ENCODE measurements around the gene RGS17.

RGS17 gene

DNA sequence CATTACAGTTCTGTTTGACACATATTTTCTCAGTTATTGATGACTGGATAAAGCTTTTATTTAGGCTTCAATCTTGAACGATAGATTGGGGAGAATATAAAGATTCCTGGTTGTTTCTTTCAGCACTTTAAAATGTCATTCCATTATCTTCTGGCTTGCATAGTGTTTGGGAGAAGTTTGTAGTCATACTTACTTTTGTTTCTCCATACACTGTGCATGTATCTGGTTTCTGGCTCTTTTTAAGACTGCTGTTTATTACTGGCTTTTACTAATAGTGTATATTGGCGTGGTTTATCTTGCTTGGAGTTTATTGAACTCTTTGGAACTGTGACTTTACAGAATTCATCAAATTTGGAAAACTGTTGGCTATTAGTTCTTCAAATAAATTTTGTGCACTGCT lies 49.2 kb downstream of the RGS17 start:
- DNase-seq, result no peak

DNA sequence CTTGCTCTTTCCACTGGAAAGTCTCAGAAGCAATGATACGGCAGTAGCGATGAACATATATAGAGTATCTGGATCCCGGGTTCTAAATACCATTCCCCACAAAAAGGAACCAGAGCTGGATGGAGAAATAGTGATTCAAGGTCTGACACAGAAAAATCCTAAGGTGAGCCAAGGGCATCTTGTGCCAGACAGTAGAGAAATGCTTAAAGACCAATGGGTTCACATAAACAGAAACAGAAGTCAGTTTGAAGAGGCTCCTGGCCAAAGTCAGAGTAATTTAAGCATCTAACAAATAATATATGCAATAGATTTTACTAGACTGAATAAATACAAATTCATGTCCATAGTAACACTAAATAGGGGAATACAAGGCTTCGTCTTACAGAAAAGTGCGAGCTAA lies 54.7 kb downstream of the RGS17 start:
- no peak for DNase-seq

DNA sequence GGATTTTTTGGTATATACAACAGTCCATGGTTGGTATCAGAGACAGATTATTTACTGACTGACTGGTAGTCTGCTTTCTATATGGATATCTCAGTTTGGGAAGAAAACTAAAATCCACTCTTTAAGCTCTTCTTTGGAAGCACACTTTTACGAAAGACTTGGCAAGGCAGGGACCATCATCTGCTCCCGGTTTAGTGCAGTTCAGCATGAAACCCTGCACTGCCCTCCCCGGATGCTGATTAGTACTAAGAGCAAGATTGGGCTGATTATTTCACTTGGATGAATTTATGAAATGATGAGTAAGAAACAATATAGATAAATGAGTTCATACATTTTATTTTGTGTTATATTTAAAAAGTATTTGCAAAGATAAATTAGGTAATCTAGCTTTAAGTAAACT lies 56.3 kb downstream of the RGS17 start:
- no peak for DNase-seq

DNA sequence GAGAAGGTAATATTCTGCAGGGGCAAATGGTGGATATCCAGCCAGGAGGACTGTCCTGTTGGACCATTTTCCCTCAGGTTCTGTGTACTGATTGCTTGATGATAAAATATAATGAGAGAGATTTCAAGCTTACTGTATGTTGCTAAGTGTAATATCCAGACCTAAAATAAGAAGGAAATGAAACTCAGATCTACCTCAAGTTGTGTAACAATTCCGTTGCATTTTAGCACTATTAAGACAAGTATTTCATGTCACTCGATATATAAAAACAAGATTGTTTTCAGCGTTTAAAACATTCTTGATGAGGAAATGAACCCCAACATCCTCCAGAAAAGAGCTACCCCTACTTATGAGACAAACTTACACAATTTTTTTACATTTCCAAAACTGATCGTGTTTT lies 57.2 kb downstream of the RGS17 start:
- DNase-seq, result no peak

DNA sequence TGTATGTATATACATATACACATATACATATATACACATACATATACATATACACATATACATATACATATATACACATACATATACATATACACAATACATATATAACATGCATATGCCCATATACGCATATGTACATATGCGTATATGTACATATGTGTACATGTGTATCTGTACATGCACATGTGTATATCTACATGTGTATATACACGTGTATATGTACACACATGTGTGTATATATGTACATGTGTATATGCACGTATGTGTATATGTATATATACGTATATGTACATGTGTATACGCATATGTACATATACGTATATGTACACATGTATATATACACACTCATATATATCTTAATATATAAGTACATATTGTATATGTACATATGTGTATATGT lies 60.3 kb downstream of the RGS17 start:
- no peak for DNase-seq

DNA sequence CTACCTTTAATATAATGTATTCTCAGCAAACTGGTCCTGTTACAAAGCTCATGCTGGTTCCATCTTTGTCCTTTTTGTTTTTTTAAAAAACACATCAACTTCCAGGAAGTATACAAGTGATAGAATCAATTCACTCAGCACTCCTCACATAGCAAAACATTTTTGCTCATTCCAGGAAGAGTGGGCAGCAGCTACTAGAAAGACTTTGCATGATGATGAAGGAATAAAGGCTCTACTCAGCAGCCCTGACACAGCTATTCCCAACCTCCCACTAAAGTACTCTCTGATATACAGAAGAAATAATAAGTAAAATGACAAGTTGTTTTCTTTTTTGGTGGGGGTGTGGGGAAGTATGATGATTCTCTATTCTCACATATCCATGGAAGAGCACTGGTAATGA lies 61.2 kb downstream of the RGS17 start:
- no peak for DNase-seq

DNA sequence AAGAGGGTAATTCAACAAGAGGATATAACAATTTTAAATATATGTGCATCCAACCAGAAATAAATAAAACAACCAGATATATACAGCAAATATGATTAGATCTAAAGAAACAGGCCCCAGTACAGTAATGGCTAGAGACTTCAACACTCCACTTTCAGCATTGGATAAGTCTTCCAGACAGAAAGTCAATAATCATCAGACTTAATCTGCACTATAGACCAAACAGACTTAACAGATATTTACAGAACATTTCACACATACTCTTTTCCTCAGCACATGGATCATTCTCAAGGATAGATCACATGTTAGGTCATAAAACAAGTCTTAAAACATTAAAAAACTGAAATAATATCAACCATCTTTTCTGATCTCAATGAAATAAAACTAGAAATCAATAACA lies 65.9 kb downstream of the RGS17 start:
- DNase-seq, result no peak

DNA sequence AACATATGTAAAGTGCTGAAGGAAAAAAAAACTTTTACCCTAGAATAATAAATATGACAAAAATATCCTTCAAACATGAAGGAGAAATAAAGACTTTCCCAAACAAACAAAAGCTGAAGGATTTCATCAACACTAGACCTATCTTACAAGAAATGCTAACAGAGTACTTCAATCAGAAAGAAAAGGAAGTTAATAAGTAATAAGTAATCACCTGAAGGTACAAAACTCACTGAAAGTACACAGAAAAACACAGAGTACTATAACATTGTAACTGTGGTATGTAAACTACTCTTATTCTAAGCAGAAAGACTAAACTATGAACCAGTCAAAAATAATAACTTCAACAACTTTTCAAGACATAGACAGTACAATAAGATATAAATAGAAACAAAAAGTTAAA lies 67.1 kb downstream of the RGS17 start:
- DNase-seq, result no peak

DNA sequence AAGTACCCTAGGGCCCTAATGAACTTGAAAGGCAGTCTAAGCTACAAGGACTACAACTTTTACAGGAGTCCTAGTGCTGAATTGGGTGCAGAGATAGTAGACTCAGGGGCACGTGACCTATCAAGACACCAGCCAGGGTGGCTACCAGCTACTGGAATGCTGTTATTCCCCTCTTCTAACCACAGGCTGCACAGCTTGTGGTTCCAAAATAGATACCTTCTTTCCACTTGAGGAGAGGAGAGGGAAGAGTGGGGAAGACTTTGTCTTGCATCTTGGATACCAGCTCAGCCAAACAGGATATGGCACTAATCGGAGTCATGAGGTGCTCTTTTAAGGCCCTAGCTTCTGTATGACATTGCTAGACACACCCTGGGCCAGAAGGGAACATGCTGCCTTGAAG lies 68.6 kb downstream of the RGS17 start:
- no peak for DNase-seq

DNA sequence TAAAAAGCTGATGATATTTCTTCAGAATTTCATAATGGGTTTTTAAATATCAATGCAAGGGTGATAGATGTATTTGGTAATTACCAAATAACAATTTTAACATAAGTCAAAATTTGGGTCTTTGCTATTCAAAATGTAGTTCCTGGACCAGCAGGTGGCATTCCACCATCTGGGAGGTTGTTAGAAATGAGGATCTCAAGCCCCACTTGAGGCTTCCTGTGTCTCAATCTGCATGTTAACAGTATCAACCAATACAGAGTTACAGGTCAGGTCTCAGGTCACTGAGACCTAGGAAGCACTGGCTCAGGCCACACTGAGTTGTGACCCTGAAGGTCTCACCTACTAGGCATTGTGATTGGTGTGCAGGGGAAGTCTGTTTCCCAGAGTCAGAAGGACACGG lies 71.3 kb downstream of the RGS17 start:
- DNase-seq, result no peak

DNA sequence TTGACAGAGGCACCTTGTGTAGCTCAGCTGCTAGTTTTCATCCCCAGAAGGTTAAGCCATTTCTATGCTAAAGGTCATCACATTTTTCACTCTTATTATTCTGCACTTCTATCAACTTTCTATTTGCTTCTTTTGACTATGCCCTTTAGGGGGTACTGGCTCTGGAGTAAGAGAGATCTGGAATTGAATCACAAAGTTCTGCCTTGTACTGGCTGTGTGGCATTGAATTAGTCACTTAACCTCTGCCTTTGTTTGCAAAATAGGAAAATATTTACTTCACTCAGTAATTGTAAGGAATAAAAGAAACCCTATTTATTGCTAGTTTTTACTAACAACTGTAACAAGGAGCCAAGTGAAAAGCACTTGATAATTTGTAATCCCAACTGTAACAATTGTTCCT lies 71.8 kb downstream of the RGS17 start:
- DNase-seq, result no peak

DNA sequence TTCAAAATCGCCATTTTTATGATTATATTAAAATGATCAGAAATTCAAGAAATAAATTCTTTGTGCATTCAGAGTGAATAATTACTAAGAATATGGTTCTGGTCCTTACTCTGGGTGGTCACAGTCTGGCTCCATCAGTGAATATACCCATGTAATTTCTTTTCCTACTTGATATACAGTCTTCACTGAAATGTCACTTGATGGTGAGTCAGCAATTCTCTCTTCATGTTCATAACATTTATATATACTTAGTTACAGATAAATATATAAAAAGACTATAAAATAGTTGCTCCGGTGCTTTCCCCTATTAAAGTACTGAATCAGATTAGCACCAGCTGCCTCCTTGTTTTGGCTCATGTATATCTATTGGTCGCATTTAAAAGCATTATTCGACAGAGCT lies 72.2 kb downstream of the RGS17 start:
- DNase-seq, result no peak

DNA sequence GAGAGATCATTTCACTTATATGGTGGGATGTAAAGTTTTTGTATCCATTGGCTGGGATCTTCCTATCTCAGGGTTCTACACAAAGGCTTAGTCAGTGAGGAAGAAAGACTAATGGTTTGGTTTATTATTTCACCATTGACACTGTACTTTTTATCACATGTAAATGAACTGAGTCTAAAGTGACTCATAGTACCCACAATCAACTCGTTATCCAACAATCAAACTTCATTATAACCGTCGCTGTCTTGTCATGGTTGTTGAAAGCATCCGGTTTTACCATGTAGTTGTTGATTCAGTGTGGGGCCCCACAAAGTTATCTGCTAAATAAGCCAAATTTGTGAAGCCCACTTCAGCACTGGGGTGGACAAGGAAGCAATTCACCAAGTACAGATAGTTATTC lies 72.8 kb downstream of the RGS17 start:
- no peak for DNase-seq

DNA sequence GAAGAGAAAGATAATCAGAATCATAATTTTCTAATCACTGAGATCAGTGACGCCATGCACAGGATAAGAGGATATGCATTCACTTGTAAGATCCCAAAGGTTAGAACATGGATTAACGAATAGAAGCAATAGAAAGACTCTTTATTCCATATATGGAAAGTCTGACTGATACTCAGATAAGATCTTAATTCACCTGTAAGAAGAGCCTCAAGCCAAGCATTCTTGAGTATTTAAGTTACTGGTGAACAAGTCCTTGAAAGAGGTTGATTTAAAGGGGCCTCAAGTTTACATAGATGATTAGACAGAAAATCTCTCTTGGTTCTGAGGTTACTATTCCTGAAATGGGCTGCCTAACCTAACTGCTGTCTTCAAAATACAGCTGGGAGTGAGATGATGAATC lies 74.8 kb downstream of the RGS17 start:
- DNase-seq, result no peak

DNA sequence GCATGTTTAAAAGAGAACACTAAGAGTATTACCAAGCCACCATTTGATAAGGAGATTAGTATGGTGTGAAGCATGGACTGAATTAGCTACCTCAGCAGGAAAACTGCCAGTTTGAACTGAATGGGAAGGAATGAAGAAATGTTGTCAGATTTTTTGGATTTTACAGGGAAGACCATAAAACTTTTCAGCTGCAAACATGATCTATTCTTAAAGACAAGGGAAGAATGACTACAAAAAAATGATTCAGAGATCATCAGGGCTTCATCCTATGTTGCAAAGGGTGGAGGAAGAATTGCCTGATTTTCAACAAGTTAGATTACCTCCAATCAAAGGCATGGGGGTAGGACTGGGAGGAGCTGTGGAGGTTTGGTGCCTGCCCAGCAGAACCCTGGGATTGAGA lies 79.3 kb downstream of the RGS17 start:
- DNase-seq, result no peak

DNA sequence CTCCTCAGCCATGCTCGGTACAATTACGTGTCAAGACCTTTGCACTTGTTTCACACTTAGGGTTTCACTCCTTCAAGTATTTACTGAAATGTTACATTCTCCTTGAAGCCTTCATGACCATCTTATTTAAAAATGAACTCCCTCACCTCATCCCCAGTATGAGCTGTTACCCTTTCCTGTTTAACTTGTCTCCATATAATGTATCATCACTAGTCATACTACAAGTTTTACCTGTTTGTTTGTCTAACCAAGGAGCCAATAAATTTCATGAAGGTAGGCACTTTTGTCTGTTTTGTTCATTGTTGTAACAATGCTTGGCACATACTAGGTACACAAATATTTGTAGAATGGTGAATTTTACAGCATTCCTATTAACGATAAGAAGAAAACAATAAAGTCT lies 82.5 kb downstream of the RGS17 start:
- no peak for DNase-seq

DNA sequence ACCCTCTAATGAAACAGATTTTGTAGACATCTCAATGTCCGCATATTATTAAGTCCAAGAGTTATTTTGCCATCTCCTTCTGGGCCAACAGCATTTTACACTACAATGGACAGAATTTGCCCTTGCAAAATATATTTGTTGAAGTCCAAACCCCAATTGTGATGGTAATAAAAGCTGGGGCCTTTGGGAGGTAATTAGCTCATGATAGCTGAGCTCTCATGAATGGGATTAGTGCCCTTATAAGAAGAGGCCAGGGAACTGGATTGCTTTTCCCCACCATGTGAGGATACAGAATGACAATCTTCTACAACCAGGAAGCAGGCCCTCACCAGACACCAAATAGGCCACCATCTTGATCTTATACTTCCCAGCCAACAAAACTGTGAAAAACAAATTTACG lies 83.7 kb downstream of the RGS17 start:
- DNase-seq, result no peak

DNA sequence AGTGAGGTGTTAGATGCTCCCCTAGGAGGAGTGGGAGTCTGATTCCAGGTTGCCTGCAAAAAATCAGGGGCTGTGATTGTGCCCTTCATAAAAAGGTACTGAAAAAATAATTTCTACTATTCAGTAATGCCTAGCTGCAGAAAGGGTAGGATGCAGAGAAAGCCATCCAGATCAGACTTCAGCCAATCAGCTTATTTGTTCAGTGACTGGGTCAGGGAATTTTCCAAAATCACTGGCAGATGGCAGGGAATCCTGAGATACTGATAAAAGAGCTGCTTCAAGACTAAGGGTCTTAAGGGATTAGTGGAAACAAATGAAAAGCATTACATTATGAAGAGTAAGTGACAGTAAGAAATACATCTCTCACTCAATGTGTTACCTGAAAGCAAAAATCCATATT lies 85.8 kb downstream of the RGS17 start:
- DNase-seq, result no peak

DNA sequence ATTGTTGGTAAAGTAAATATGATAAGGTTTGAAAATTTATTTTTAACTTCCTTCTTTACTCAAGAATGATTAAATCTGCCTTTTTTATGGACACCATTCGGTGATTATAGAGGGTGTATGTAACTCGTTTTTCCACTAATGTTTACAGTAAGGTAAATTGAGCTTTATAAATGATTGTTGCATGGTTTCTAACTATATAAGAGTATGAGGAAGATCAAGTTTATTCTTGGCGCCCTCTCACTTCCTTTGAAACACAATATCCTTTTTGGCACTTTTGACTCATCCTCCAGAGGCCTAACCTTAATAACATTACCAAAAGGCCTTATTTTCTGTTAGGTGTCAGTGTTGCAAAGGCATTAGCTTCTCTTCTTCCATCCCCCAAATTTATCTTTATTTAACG lies 86.8 kb downstream of the RGS17 start:
- DNase-seq, result no peak

DNA sequence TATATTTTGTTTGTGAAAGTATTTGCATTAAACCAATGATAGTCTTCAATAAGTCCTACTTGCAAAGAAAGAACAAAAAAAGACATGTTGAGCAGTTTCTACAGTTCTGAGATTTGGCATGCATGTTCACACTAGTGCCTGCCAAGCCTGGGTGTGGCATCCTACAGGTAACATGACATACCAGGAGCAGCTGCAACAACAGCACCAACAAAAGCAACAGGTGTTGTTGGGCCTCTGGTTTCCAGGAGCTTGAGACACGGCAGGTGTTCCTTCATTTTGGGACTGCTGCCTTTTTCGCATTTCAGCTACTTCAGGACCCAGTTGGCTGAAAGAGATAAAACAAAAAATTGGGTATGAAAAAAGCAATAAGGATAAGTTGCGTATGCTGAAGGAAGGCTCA lies 87.4 kb downstream of the RGS17 start:
- DNase-seq, result no peak

DNA sequence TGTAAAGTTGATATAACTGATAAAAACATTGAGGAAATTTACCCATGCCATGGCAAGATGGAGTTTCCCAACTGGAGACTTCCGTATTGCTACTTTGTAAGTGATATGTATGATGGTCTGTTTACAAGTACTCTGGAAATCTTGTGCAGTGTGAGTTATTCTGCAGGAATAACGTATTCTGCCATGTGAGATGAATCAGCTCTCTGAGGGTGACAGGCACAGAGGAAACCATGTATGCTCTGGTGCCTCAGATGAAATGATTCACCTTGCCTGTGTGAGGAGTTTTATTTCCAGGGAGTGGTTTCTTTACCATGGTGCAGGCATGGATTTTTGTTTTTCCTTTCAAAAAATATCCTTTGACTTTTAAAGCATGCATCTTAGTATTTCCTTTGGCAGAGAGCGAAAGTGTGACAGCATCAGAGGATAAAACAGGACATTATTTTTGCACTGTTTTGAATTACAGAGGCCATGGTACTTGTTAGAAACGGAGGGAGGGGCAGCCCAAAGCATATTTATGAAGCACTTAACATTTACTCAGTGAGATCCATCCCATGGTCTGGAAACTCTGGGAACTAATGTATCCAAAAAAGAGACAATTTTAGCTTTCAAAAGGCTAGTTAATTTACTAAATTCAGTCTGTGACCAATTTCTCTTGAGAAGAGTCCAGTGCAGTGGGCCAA lies 92.6 kb downstream of the RGS17 start:
- no peak for DNase-seq

DNA sequence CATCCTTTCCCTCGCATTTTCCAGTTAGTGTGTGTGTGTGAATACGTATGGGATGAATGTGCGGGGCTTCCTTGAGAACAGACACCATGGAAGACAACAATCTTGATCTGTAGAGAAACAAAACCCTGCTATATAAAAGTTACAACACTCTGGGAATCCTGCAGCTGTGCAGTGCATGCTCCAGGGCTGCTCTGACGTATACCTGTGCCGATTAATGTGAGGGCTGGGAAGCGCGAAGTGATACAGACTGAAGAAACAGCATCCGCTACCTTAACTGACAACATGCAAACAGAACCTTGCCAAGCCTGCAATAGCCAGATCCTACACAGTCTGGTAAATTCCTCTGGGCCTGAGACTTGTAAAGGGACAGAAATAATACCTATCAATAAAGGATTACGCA lies 96.9 kb downstream of the RGS17 start:
- DNase-seq, result no peak

DNA sequence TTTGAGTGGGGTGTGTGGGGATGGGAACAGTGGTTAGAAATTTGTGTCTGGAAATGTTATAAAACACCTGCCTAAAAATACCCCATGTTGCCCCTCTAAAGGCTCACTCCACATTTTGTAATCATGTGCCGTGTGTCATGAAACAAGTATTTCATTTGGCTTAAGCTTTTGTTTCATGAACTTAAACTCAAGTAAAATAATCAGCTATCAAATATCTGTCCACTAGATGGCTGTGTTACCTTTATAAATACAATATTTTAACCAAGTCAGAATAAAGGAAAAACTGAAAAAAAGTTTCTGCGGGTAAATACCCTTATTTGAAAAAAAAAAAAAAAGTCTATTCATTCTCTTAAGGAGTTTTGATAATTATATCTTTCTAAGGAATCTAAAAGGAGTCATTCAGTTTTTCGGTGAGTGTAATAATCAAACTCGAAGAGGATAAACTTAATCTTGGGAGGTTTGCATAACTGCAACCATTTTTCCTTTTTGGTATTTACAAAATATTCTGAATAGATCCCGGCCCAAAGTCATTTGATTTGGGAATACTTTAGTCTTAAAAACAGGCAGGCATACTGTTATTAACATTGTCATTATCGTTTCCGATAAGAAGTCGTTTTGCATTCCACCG lies 98.7 kb downstream of the RGS17 start:
- DNase-seq, result no peak

DNA sequence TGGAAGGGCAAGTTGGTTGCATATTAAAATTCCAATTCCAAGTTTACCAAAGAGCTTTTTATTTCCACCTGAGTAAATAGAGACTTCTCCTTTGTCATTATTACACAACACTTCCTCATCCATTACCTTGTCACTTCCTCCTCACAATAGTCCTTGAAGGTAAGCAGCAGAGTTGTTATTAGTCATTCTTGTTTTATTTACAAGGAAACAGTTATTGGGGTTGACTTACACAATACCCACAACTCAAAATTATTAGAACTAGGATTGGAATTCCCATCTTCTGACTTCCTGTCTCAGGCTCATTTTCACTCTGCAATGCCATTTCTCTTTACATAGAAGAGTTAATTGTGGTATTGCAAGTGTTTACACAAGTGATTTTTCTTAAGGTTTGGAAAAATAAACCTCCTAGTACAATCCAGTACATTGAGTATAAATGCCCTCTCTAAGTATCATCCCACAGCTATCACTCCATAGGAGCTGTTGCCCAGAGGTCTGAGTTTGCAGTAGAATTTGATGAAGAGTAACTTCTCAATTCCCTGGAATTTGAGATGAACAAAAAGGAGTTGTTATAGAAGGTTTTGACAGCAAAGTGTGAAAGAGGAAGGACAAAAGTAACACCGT lies 99.6 kb downstream of the RGS17 start:
- no peak for DNase-seq

DNA sequence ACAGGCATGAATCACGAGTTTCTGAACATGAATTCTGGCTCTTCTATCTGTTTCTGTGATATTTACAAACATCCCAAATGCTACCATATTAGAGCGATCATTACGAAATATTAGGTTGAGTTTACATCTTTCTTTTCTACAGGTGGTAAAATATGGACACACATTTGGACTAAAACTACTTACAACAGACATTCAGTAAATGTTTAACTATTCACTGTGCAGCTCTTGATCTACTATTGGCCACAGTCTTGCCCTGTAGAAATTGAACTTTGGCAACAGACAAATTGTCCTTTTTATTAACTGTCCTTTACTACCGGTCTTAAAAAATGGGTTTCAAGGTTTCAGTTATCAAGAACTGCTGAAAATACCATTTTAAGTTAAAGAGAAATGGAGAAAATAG lies 102.1 kb downstream of the RGS17 start:
- DNase-seq, result no peak
